ENCODE results near the gene PCDHA8.
"Not testable (repeated sequence)": the region's sequence is repeated elsewhere in the genome, so short reads cannot be mapped to it uniquely, and the experiment has no call there.

PCDHA8 gene, protein sequence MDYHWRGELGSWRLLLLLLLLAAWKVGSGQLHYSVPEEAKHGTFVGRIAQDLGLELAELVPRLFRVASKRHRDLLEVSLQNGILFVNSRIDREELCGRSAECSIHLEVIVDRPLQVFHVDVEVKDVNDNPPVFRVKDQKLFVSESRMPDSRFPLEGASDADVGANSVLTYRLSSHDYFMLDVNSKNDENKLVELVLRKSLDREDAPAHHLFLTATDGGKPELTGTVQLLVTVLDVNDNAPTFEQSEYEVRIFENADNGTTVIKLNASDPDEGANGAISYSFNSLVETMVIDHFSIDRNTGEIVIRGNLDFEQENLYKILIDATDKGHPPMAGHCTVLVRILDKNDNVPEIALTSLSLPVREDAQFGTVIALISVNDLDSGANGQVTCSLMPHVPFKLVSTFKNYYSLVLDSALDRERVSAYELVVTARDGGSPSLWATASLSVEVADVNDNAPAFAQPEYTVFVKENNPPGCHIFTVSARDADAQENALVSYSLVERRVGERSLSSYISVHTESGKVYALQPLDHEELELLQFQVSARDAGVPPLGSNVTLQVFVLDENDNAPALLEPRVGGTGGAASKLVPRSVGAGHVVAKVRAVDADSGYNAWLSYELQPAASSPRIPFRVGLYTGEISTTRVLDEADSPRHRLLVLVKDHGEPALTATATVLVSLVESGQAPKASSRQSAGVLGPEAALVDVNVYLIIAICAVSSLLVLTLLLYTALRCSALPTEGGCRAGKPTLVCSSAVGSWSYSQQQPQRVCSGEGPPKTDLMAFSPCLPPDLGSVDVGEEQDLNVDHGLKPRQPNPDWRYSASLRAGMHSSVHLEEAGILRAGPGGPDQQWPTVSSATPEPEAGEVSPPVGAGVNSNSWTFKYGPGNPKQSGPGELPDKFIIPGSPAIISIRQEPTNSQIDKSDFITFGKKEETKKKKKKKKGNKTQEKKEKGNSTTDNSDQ

GRCh38 chr5:140840978-140841962 lies at the start of gene PCDHA8:
Gene PCDHA8 (plus strand): TSS chr5:140841187. CDS start chr5:140841322, 135 bp downstream.
- no peaks in the 10 kb centered on the region for H4K20me1 ChIP-seq (ENCODE audit: control insufficient read depth, insufficient read depth, low read depth, low read length)
- H3K79me2 ChIP-seq (ENCODE audit: control insufficient read depth, low read length) = no peaks in the 10 kb centered on the region
- H3K36me3 ChIP-seq (ENCODE audit: control insufficient read depth, low read length) = no peaks in the 10 kb centered on the region
- H3K27me3 ChIP-seq (ENCODE audit: control insufficient read depth, low read length) = no peaks in the 10 kb centered on the region
- TF ChIP-seq EZH2phosphoT487 (IDR thresholded peaks at IDR 0.05; ENCODE audit: borderline replicate concordance, low read length) (no peak), CTCF (IDR thresholded peaks at IDR 0.05; ENCODE audit: low read depth, low read length, poor library complexity, severe bottlenecking) (peak; percentile 18)
- H3K9me2 ChIP-seq (replicated peaks; ENCODE audit: control insufficient read depth, low read length) = no peaks in the 10 kb centered on the region
- H3F3A ChIP-seq (ENCODE audit: control insufficient read depth, insufficient read depth) = no peaks in the 10 kb centered on the region
- H3K4me1 ChIP-seq (ENCODE audit: control insufficient read depth, low read length) = no peaks in the 10 kb centered on the region
- no peak within 1 kb of the TSS for H3K4me3 ChIP-seq (ENCODE audit: low read length)
- H3K27ac ChIP-seq (ENCODE audit: low read depth, low read length) = no peak within 1 kb of the TSS
- no peaks in the 10 kb centered on the region for H3K9me3 ChIP-seq (ENCODE audit: control insufficient read depth, insufficient read depth, low read length)
- no peak within 1 kb of the TSS for H3K4me2 ChIP-seq (ENCODE audit: low read length)

- H3K79me2 ChIP-seq (ENCODE audit: control insufficient read depth, low read length) = no peaks in the 10 kb centered on the region
- no peaks in the 10 kb centered on the region for H3K27me3 ChIP-seq (ENCODE audit: control insufficient read depth, low read length)
- no peaks in the 10 kb centered on the region for H3K4me1 ChIP-seq (ENCODE audit: control insufficient read depth, low read length)
- peak; percentile 26 for TF ChIP-seq CTCF (IDR thresholded peaks at IDR 0.05; ENCODE audit: low read depth, low read length, poor library complexity, severe bottlenecking)
- TF ChIP-seq EZH2phosphoT487 (IDR thresholded peaks at IDR 0.05; ENCODE audit: borderline replicate concordance, low read length) = no peak
- H3K9me2 ChIP-seq (replicated peaks; ENCODE audit: control insufficient read depth, low read length) = no peaks in the 10 kb centered on the region
- H3K4me3 ChIP-seq (ENCODE audit: low read length) = no peak within 1 kb of the TSS
- H3K36me3 ChIP-seq (ENCODE audit: control insufficient read depth, low read length) = no peaks in the 10 kb centered on the region
- no peaks in the 10 kb centered on the region for H4K20me1 ChIP-seq (ENCODE audit: control insufficient read depth, insufficient read depth, low read depth, low read length)
- H3K9me3 ChIP-seq (ENCODE audit: control insufficient read depth, insufficient read depth, low read length) = no peaks in the 10 kb centered on the region; the same call in 1 of the 2 replicates
- H3K27ac ChIP-seq (ENCODE audit: low read depth, low read length) = no peak within 1 kb of the TSS
- H3K4me2 ChIP-seq (ENCODE audit: low read length) = no peak within 1 kb of the TSS
- H3F3A ChIP-seq (ENCODE audit: control insufficient read depth, insufficient read depth) = no peaks in the 10 kb centered on the region
Measured at GRCh38 chr5:140794595-140795258, 46.3 kb upstream of the PCDHA8 start, which contains the start of gene PCDHA2. Gene PCDHA2 (plus strand): TSS chr5:140794852.

DNA sequence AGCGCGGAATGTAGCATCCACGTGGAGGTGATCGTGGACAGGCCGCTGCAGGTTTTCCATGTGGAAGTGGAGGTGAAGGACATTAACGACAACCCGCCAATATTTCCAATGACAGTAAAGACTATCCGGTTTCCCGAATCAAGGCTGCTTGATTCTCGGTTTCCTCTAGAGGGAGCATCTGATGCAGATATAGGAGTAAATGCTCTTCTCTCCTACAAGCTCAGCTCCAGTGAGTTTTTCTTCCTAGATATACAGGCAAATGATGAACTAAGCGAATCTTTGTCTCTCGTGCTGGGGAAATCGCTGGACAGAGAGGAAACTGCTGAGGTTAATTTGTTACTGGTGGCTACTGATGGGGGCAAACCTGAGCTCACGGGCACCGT lies 45.7 kb upstream of the PCDHA8 start:
- Histone ChIP-seq H3K4me1 (ENCODE audit: control insufficient read depth, low read length) (no peaks in the 10 kb centered on the region), H3K27me3 (ENCODE audit: control insufficient read depth, low read length) (no peaks in the 10 kb centered on the region), H4K20me1 (ENCODE audit: control insufficient read depth, insufficient read depth, low read depth, low read length) (no peaks in the 10 kb centered on the region), H3K36me3 (ENCODE audit: control insufficient read depth, low read length) (no peaks in the 10 kb centered on the region), H3F3A (ENCODE audit: control insufficient read depth, insufficient read depth) (no peaks in the 10 kb centered on the region), H3K9me3 (ENCODE audit: control insufficient read depth, insufficient read depth, low read length) (no peaks in the 10 kb centered on the region; the same call in 1 of the 2 replicates), H3K79me2 (ENCODE audit: control insufficient read depth, low read length) (no peaks in the 10 kb centered on the region), H3K4me3 (ENCODE audit: low read length) (no peak overlapping the region), H3K27ac (ENCODE audit: low read depth, low read length) (no peak overlapping the region), H3K9me2 (replicated peaks; ENCODE audit: control insufficient read depth, low read length) (no peaks in the 10 kb centered on the region), H3K4me2 (ENCODE audit: low read length) (no peak overlapping the region)
- TF ChIP-seq CTCF (IDR thresholded peaks at IDR 0.05; ENCODE audit: low read depth, low read length, poor library complexity, severe bottlenecking) (no peak), EZH2phosphoT487 (IDR thresholded peaks at IDR 0.05; ENCODE audit: borderline replicate concordance, low read length) (no peak)

DNA sequence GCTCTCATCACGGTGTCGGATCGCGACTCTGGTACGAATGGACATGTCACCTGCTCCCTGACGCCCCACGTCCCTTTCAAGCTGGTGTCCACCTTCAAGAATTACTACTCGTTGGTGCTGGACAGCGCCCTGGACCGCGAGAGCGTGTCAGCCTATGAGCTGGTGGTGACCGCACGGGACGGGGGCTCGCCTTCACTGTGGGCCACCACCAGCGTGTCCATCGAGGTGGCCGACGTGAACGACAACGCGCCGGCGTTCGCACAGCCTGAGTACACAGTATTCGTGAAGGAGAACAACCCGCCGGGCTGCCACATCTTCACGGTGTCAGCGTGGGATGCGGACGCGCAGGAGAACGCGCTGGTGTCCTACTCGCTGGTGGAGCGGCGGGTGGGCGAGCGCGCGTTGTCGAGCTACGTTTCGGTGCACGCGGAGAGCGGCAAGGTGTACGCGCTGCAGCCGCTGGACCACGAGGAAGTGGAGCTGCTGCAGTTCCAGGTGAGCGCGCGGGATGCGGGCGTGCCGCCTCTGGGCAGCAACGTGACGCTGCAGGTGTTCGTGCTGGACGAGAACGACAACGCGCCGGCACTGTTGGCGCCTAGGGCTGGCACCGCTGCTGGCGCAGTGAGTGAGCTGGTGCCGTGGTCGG lies 44.8 kb upstream of the PCDHA8 start:
- H3F3A ChIP-seq (ENCODE audit: control insufficient read depth, insufficient read depth); H3K9me3 ChIP-seq (ENCODE audit: control insufficient read depth, insufficient read depth, low read length); H3K27ac ChIP-seq (ENCODE audit: low read depth, low read length); H3K79me2 ChIP-seq (ENCODE audit: control insufficient read depth, low read length); H4K20me1 ChIP-seq (ENCODE audit: control insufficient read depth, insufficient read depth, low read depth, low read length); H3K4me2 ChIP-seq (ENCODE audit: low read length); H3K36me3 ChIP-seq (ENCODE audit: control insufficient read depth, low read length); H3K4me3 ChIP-seq (ENCODE audit: low read length); H3K27me3 ChIP-seq (ENCODE audit: control insufficient read depth, low read length); H3K9me2 ChIP-seq (replicated peaks; ENCODE audit: control insufficient read depth, low read length); H3K4me1 ChIP-seq (ENCODE audit: control insufficient read depth, low read length): not testable (repeated sequence)
